NT2/D1 (cell line): ENCODE data around the gene STARD3.

Experiments
- YY1 ChIP-seq: IDR thresholded peaks from 2 replicates; pipeline ENCODE4 v1.6.1; 2011; ENCODE audit not compliant: insufficient read length, insufficient read depth
- ZNF274 ChIP-seq: IDR thresholded peaks from 2 replicates; pipeline ENCODE4 v1.6.1; 2011; ENCODE audit warnings: mild to moderate bottlenecking, low read depth, low read length

GRCh38 chr17:39633570-39634183 is 3.3 kb upstream of the STARD3 start:
- TF ChIP-seq ZNF274 (no peak), YY1 (no peak)
